C4-2B (cell line): ENCODE results near the gene HMG20B.

ENCODE experiments used
- ZFX ChIP-seq: fragments of 450-650 bp; IDR thresholded peaks from 2 replicates; pipeline ENCODE4 v1.6.1; 2017
- TF ChIP-seq, protein P1 (sequence below): fragments of 450-650 bp; conservative IDR thresholded peaks from 2 replicates; pipeline ENCODE4 v1.5.1; 2017; ENCODE audit warnings: mild to moderate bottlenecking

DNA sequence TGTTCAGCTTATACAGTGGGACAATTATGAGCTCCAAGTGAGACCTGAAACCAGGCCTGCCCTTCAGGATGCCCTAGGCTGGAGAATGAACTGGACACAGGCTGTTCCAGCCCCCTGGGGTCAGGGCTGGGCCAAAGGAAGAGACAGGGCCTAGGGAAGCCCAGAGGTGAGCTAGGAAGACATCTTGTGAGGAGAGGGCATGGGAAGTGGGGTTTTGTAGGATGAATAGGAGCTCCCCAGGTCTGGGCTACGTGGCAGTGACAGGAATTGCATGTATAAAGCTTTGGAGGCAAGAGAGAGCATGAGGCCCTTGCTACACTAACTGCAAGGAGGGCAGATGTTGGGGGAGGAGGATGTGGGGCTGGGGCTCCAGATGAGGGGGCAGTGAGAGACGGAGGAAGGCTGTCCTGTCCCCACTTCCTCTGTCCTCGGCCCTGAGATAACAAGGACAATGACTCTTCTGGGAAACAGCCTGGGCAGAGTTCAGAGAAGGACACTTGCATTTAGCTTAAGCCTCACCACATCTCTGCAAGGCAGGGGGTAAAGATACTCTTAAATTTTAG is 35.4 kb downstream of the HMG20B start:
- TF ChIP-seq, protein P1, sequence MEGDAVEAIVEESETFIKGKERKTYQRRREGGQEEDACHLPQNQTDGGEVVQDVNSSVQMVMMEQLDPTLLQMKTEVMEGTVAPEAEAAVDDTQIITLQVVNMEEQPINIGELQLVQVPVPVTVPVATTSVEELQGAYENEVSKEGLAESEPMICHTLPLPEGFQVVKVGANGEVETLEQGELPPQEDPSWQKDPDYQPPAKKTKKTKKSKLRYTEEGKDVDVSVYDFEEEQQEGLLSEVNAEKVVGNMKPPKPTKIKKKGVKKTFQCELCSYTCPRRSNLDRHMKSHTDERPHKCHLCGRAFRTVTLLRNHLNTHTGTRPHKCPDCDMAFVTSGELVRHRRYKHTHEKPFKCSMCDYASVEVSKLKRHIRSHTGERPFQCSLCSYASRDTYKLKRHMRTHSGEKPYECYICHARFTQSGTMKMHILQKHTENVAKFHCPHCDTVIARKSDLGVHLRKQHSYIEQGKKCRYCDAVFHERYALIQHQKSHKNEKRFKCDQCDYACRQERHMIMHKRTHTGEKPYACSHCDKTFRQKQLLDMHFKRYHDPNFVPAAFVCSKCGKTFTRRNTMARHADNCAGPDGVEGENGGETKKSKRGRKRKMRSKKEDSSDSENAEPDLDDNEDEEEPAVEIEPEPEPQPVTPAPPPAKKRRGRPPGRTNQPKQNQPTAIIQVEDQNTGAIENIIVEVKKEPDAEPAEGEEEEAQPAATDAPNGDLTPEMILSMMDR, result no peak
- TF ChIP-seq ZFX, result no peak
